22Rv1 (cell line): ENCODE results near the gene ZBTB20.

Experiments used
- CTCF ChIP-seq: fragments of 450-650 bp; IDR thresholded peaks from 2 replicates; pipeline ENCODE4 v1.5.1; 2017; ENCODE audit warnings: mild to moderate bottlenecking
- ZFX ChIP-seq: fragments of 450-650 bp; IDR thresholded peaks from 2 replicates; pipeline ENCODE4 v1.6.1; 2017; ENCODE audit warnings: antibody characterized with exemption, borderline replicate concordance

GRCh38 chr3:114711321-114711886, 435.7 kb downstream of the ZBTB20 start:
- TF ChIP-seq CTCF, result no peak
- no peak for TF ChIP-seq ZFX
